Stomach (tissue), 9 donors: Measurements from ENCODE around the gene RAD51AP1. TPM values are rescaled to one million over a fixed set of nuclear protein-coding genes. Genes with fewer than 3 reads are reported as not detected.

ENCODE experiments used
- DNase-seq, 2 donors: peaks; one replicate each; pipeline versions ENCODE4 v3.0.0 to v3.0.0-alpha.2; 2013 to 2019
- H3K27ac ChIP-seq, 5 donors: fragments of 200-600 bp in 4 of 5; sonication (generic) in 4 of 5; one replicate each; pipeline ENCODE4 v1.5.1; 2013 to 2019; ENCODE audit warnings: mild to moderate bottlenecking in 1 of 5, moderate library complexity in 1 of 5
- H3K27me3 ChIP-seq, 3 donors: fragments of 200-600 bp; sonication (generic); one replicate each; pipeline ENCODE4 v1.5.1; 2017 to 2019; ENCODE audit warnings: mixed run types in 1 of 3
- H3K36me3 ChIP-seq, 4 donors: fragments of 200-600 bp; sonication (generic); 1 replicate in 3 of 4; 2 replicates in 1 of 4; pipeline ENCODE4 v1.5.1; 2016 to 2019
- H3K4me1 ChIP-seq, 4 donors: fragments of 200-600 bp; sonication (generic); one replicate each; pipeline ENCODE4 v1.5.1; 2016 to 2019
- H3K4me3 ChIP-seq, 4 donors: fragments of 200-600 bp; sonication (generic) in 3 of 4; one replicate each; pipeline ENCODE4 v1.5.1; 2016 to 2019; ENCODE audit warnings: mild to moderate bottlenecking in 1 of 4
- H3K9me3 ChIP-seq, 4 donors: fragments of 200-600 bp; sonication (generic); one replicate each; pipeline ENCODE4 v1.5.1; 2016 to 2019
- CTCF ChIP-seq, 7 experiments: fragments of 450-650 bp in 4 of 7; fragments of 200-600 bp in 3 of 7; sonication (generic) in 3 of 7; IDR thresholded peaks; one replicate each; pipeline ENCODE4 v1.5.1; 2016 to 2019; ENCODE audit warnings: antibody characterized with exemption in 7 of 7, control low read depth in 2 of 7, mild to moderate bottlenecking in 1 of 7
- EP300 ChIP-seq: sonication (generic); formaldehyde crosslinking; IDR thresholded peaks from one replicate; pipeline ENCODE4 v1.6.1; 2017; ENCODE audit warnings: antibody characterized with exemption
- POLR2A ChIP-seq, 4 donors: fragments of 450-650 bp; IDR thresholded peaks; one replicate each; pipeline ENCODE4 v1.6.1; 2016; ENCODE audit warnings: antibody characterized with exemption in 4 of 4, control low read depth in 2 of 4, mild to moderate bottlenecking in 1 of 4, moderate library complexity in 1 of 4
- POLR2AphosphoS5 ChIP-seq, 3 donors: sonication (generic); formaldehyde crosslinking; IDR thresholded peaks; one replicate each; pipeline ENCODE4 v1.6.1; 2016; ENCODE audit warnings: antibody characterized with exemption in 3 of 3
- WGBS, 5 donors: extraction: QIAGEN DNeasy Blood & Tissue Kit in 3 of 5; methylation state at CpG; one replicate each; pipeline versions ENCODE4 v1.1.5 to v1.1.7; 2013 to 2018; 5-methylcytosine and 5-hydroxymethylcytosine counted together
- intact Hi-C: fragments of 100-400 bp; cut with DNase I; formaldehyde crosslinking; loops from one replicate; pipeline ENCODE4 v1.15.1; 2023; ENCODE audit warnings: low total_unique reads
- polyA plus RNA-seq, 3 donors: library from polyadenylated mRNA; stranded (reverse); fragments of 200-250 nt; gene quantifications; one replicate each; pipeline ENCODE4 v1.2.3, GENCODE V29; 2013
- total RNA-seq, 5 donors: library from RNA; depleted of rRNA; stranded (reverse); fragments of >200 nt; gene quantifications; one replicate each; pipeline versions ENCODE4 v1.1.0 to v1.2.3, GENCODE V29; 2014 to 2016
- donor health status: healthy with polysubstance abuse.
- donor health status: Bipolar disorder and iron deficiency.
- donor health status: healthy.

Gene RAD51AP1
- total and polyA plus RNA-seq, 8 donors = 2.5 to 20.2 (median 5.0) TPM; not detected in 1

- no peak overlapping the region for H3K27ac ChIP-seq
- H3K9me3 ChIP-seq = no peaks in the 10 kb centered on the region
- intact Hi-C loops = no loop called here
- TF ChIP-seq POLR2AphosphoS5 (IDR thresholded peaks at IDR 0.05) (no peak), CTCF (IDR thresholded peaks at IDR 0.05) (no peak), POLR2A (IDR thresholded peaks at IDR 0.05) (no peak), EP300 (no peak)
- no peaks in the 10 kb centered on the region for H3K36me3 ChIP-seq
- peaks cover 0 to 4% (median 0%) of the 10 kb centered on the region in 3 donors for H3K27me3 ChIP-seq
- no peak for DNase-seq
- no peak overlapping the region for H3K4me3 ChIP-seq
- peaks cover 0 to 11% (median 10%) of the 10 kb centered on the region in 4 donors for H3K4me1 ChIP-seq
- 79 to 89% (median 88%) methylated on average over 5 of the region's 5 CpGs for WGBS, 5 donors
These were observed 18.9 kb downstream of the RAD51AP1 start for GRCh38 chr12:4557586-4557985.

- Histone ChIP-seq H3K27me3 (peaks cover 0 to 6% (median 0%) of the 10 kb centered on the region in 3 donors), H3K36me3 (no peaks in the 10 kb centered on the region), H3K9me3 (no peaks in the 10 kb centered on the region), H3K4me1 (peaks cover 0 to 13% (median 10%) of the 10 kb centered on the region in 4 donors), H3K4me3 (no peak overlapping the region), H3K27ac (no peak overlapping the region)
- DNase-seq = no peak
- intact Hi-C loops = no loop called here
- 94 to 98% (median 96%) methylated on average over 2 of the region's 2 CpGs for WGBS, 5 donors
- TF ChIP-seq POLR2AphosphoS5 (IDR thresholded peaks at IDR 0.05) (no peak), EP300 (no peak), CTCF (IDR thresholded peaks at IDR 0.05) (no peak), POLR2A (IDR thresholded peaks at IDR 0.05) (no peak)
These were observed 19.5 kb downstream of the RAD51AP1 start for GRCh38 chr12:4558171-4558570.

GRCh38 chr12:4562034-4562657, 23.5 kb downstream of the RAD51AP1 start, which contains the start of gene DYRK4:
DYRK4 (plus strand) TSS chr12:4562208; CDS start chr12:4562246, 38 bp downstream.
- H3K36me3 ChIP-seq = no peaks in the 10 kb centered on the region
- DNase-seq = peak; percentile 81 to 95
- WGBS, 5 donors = 7 to 23% (median 10%) methylated on average over 33 to 44 of the region's 44 CpGs
- H3K9me3 ChIP-seq = no peaks in the 10 kb centered on the region
- intact Hi-C loops = no loop called here
- H3K4me1 ChIP-seq = peaks cover 0 to 13% (median 10%) of the 10 kb centered on the region in 4 donors
- peak within 1 kb of the TSS in 2 of 5 donors; percentile 33 to 35 for H3K27ac ChIP-seq
- peak within 1 kb of the TSS; percentile 32 to 43 (median 38) for H3K4me3 ChIP-seq
- H3K27me3 ChIP-seq = peaks cover 0 to 6% (median 0%) of the 10 kb centered on the region in 3 donors
- TF ChIP-seq POLR2AphosphoS5 (IDR thresholded peaks at IDR 0.05) (peak in 1 of 3 donors; percentile 29), EP300 (no peak)

GRCh38 chr12:4563336-4563735, 24.6 kb downstream of the RAD51AP1 start:
- H3K36me3 ChIP-seq = no peaks in the 10 kb centered on the region
- no peak overlapping the region for H3K4me3 ChIP-seq
- no peak overlapping the region for H3K27ac ChIP-seq
- no peaks in the 10 kb centered on the region for H3K9me3 ChIP-seq
- intact Hi-C loops = no loop called here
- peaks cover 0 to 6% (median 0%) of the 10 kb centered on the region in 3 donors for H3K27me3 ChIP-seq
- no peak for TF ChIP-seq CTCF (IDR thresholded peaks at IDR 0.05)
- no peak for TF ChIP-seq EP300
- TF ChIP-seq POLR2A (IDR thresholded peaks at IDR 0.05) = no peak
- TF ChIP-seq POLR2AphosphoS5 (IDR thresholded peaks at IDR 0.05) = no peak
- 70 to 85% (median 78%) methylated on average over 3 of the region's 3 CpGs for WGBS, 5 donors
- H3K4me1 ChIP-seq = peaks cover 0 to 13% (median 10%) of the 10 kb centered on the region in 4 donors
- DNase-seq = no peak

- peaks cover 0 to 6% (median 0%) of the 10 kb centered on the region in 3 donors for H3K27me3 ChIP-seq
- H3K4me3 ChIP-seq = no peak overlapping the region
- intact Hi-C loops = no loop called here
- peaks cover 0 to 13% (median 10%) of the 10 kb centered on the region in 4 donors for H3K4me1 ChIP-seq
- H3K27ac ChIP-seq = no peak overlapping the region
- H3K36me3 ChIP-seq = no peaks in the 10 kb centered on the region
- DNase-seq = no peak
- 54 to 70% (median 67%) methylated on average over 5 of the region's 5 CpGs for WGBS, 5 donors
- H3K9me3 ChIP-seq = no peaks in the 10 kb centered on the region
- TF ChIP-seq POLR2A (IDR thresholded peaks at IDR 0.05) = no peak
- no peak for TF ChIP-seq POLR2AphosphoS5 (IDR thresholded peaks at IDR 0.05)
- no peak for TF ChIP-seq CTCF (IDR thresholded peaks at IDR 0.05)
- no peak for TF ChIP-seq EP300
These were observed 26.1 kb downstream of the RAD51AP1 start for GRCh38 chr12:4564818-4565217.
